Right lobe of liver (tissue), 4 donors: ENCODE results near the gene DLG2.

Source experiments
- CTCF ChIP-seq, 4 donors: fragments of 200-600 bp in 3 of 4; fragments of 450-650 bp in 1 of 4; IDR thresholded peaks; one replicate each; pipeline versions ENCODE4 v1.5.1 to v1.8.0; 2016 to 2022; ENCODE audit warnings: antibody characterized with exemption in 4 of 4, mild to moderate bottlenecking in 2 of 4
- POLR2A ChIP-seq: fragments of 450-650 bp; IDR thresholded peaks from one replicate; pipeline ENCODE4 v1.6.1; 2017; ENCODE audit warnings: antibody characterized with exemption, mild to moderate bottlenecking
- donor health status: DM: no; HTN: no; CAD: no.
- donor health status: DM: no; HTN: no; CAD: no.
- donor health status: DM: no; HTN: yes; CAD: no.

GRCh38 chr11:83649528-83649855, 1977.7 kb downstream of the DLG2 start:
- TF ChIP-seq CTCF (IDR thresholded peaks at IDR 0.05) (no peak), POLR2A (no peak)
